HG02610 (cell line): ENCODE measurements around the gene GALR3.

Source experiments
- ATAC-seq: cut with Tn5 transposase; IDR thresholded peaks from one replicate; pipeline ENCODE4 v1.9.1; 2021; ENCODE audit warnings: mild to moderate bottlenecking, moderate library complexity; ENCODE audit not compliant: unreplicated experiment

GALR3 gene

GRCh38 chr22:37855462-37855861 is 32.3 kb downstream of the GALR3 start:
- no peak for ATAC-seq

- no peak for ATAC-seq
Observed at GRCh38 chr22:37860796-37861421, 37.7 kb downstream of the GALR3 start.

GRCh38 chr22:37862570-37863325 is 39.6 kb downstream of the GALR3 start:
- no peak for ATAC-seq

- no peak for ATAC-seq
Observed at GRCh38 chr22:37865510-37865909, 42.3 kb downstream of the GALR3 start.

- no peak for ATAC-seq
Observed at GRCh38 chr22:37870273-37870672, 47.1 kb downstream of the GALR3 start.
